H9 (cell line): ENCODE measurements around the gene LEFTY2. TPM values are rescaled to one million over a fixed set of nuclear protein-coding genes. Genes with fewer than 3 reads are reported as not detected.

Experiments
- DNase-seq: peaks from one replicate; pipeline ENCODE4 v3.0.0-alpha.2; 2017
- H2AFZ ChIP-seq: one replicate; pipeline ENCODE4 v1.6.1; 2013; ENCODE audit warnings: mild to moderate bottlenecking, low read length, control low read depth, moderate library complexity
- H2AK5ac ChIP-seq: 2 replicates; pipeline ENCODE4 v1.6.1; 2013; ENCODE audit warnings: low read length, control low read depth, mixed read lengths; ENCODE audit not compliant: insufficient read length
- H2BK120ac ChIP-seq: one replicate; pipeline ENCODE4 v1.6.1; 2013; ENCODE audit warnings: low read depth, mild to moderate bottlenecking, low read length, control low read depth, inconsistent platforms; ENCODE audit not compliant: poor library complexity, severe bottlenecking
- H2BK12ac ChIP-seq: 2 replicates; pipeline ENCODE4 v1.6.1; 2013; ENCODE audit warnings: low read length, control low read depth, mixed read lengths, low read depth; ENCODE audit not compliant: insufficient read length
- H2BK15ac ChIP-seq: 2 replicates; pipeline ENCODE4 v1.6.1; 2013; ENCODE audit warnings: low read depth, low read length, control low read depth
- H2BK20ac ChIP-seq: one replicate; pipeline ENCODE4 v1.6.1; 2013; ENCODE audit warnings: low read depth, mild to moderate bottlenecking, low read length, control low read depth, inconsistent platforms; ENCODE audit not compliant: poor library complexity, severe bottlenecking
- H2BK5ac ChIP-seq: 2 replicates; pipeline ENCODE4 v1.6.1; 2013; ENCODE audit warnings: low read length, control low read depth, mixed read lengths; ENCODE audit not compliant: insufficient read length
- H3K14ac ChIP-seq: 2 replicates; pipeline ENCODE4 v1.6.1; 2013; ENCODE audit warnings: low read length, control low read depth; ENCODE audit not compliant: insufficient read depth
- H3K18ac ChIP-seq: 2 replicates; pipeline ENCODE4 v1.6.1; 2013; ENCODE audit warnings: low read depth, mild to moderate bottlenecking, mixed read lengths, low read length, control low read depth; ENCODE audit not compliant: insufficient read length
- H3K23ac ChIP-seq: 2 replicates; pipeline ENCODE4 v1.6.1; 2013; ENCODE audit warnings: low read length, control low read depth, mixed read lengths, low read depth; ENCODE audit not compliant: insufficient read length
- H3K23me2 ChIP-seq: 2 replicates; pipeline ENCODE4 v1.6.1; 2013; ENCODE audit warnings: low read depth, mild to moderate bottlenecking, mixed read lengths, low read length, control low read depth; ENCODE audit not compliant: insufficient read length, poor library complexity, severe bottlenecking
- H3K27ac ChIP-seq: 2 replicates; pipeline ENCODE4 v1.5.1; 2013; ENCODE audit warnings: low read length, control low read depth, mixed read lengths, low read depth; ENCODE audit not compliant: insufficient read length
- H3K27me3 ChIP-seq: 2 replicates; pipeline ENCODE4 v1.6.1; 2013; ENCODE audit warnings: low read length, control low read depth, inconsistent platforms; ENCODE audit not compliant: insufficient read depth
- H3K4ac ChIP-seq: 2 replicates; pipeline ENCODE4 v1.6.1; 2013; ENCODE audit warnings: low read depth, mild to moderate bottlenecking, control low read depth, inconsistent platforms, low read length, moderate library complexity
- H3K4me1 ChIP-seq: 2 replicates; pipeline ENCODE4 v1.6.1; 2013; ENCODE audit warnings: low read length, control low read depth, inconsistent platforms; ENCODE audit not compliant: insufficient read depth
- H3K4me2 ChIP-seq: 2 replicates; pipeline ENCODE4 v1.6.1; 2013; ENCODE audit warnings: low read length, control low read depth, mixed read lengths; ENCODE audit not compliant: insufficient read length, insufficient read depth
- H3K56ac ChIP-seq: 2 replicates; pipeline ENCODE4 v1.6.1; 2013; ENCODE audit warnings: low read depth, mild to moderate bottlenecking, mixed read lengths, low read length, control low read depth; ENCODE audit not compliant: insufficient read length
- H3K79me1 ChIP-seq: 2 replicates; pipeline ENCODE4 v1.6.1; 2013; ENCODE audit warnings: low read depth, mild to moderate bottlenecking, moderate library complexity, low read length, control low read depth, inconsistent platforms; ENCODE audit not compliant: insufficient read depth, poor library complexity, severe bottlenecking
- H3K79me2 ChIP-seq: 2 replicates; pipeline ENCODE4 v1.6.1; 2013; ENCODE audit warnings: low read length, control low read depth, inconsistent platforms; ENCODE audit not compliant: insufficient read depth
- H3K9ac ChIP-seq: 2 replicates; pipeline ENCODE4 v1.6.1; 2013; ENCODE audit warnings: low read length, control low read depth, mixed read lengths; ENCODE audit not compliant: insufficient read length; ENCODE audit errors: extremely low read depth
- H3K9me3 ChIP-seq: one replicate; pipeline ENCODE4 v1.6.1; 2013; ENCODE audit warnings: low read depth, low read length, inconsistent platforms; ENCODE audit not compliant: control insufficient read depth
- H3T11ph ChIP-seq: one replicate; pipeline ENCODE4 v1.6.1; 2013; ENCODE audit warnings: mild to moderate bottlenecking, low read length, control low read depth, inconsistent platforms
- H4K20me1 ChIP-seq: one replicate; pipeline ENCODE4 v1.6.1; 2013; ENCODE audit not compliant: control insufficient read depth, insufficient read length, insufficient read depth
- H4K5ac ChIP-seq: 2 replicates; pipeline ENCODE4 v1.6.1; 2013; ENCODE audit warnings: low read depth, mild to moderate bottlenecking, mixed read lengths, low read length, control low read depth; ENCODE audit not compliant: insufficient read length
- H4K8ac ChIP-seq: replicated peaks from 2 replicates; pipeline ENCODE4 v1.6.1; 2013; ENCODE audit warnings: low read length, control low read depth, mixed read lengths, low read depth; ENCODE audit not compliant: insufficient read length
- H4K91ac ChIP-seq: 2 replicates; pipeline ENCODE4 v1.6.1; 2013; ENCODE audit warnings: low read depth, mild to moderate bottlenecking, moderate library complexity, mixed read lengths, low read length, control low read depth; ENCODE audit not compliant: insufficient read length
- H3K27ac Mint-ChIP-seq, 3 experiments: 2 replicates in 2 of 3; 3 replicates in 1 of 3; pipeline ENCODE4 v1.8.0; 2020 to 2021; ENCODE audit warnings: mixed read lengths in 3 of 3, mild to moderate bottlenecking in 1 of 3, moderate library complexity in 1 of 3
- H3K27me3 Mint-ChIP-seq: 2 replicates; pipeline ENCODE4 v1.8.0; 2021; ENCODE audit warnings: low read depth, mild to moderate bottlenecking, moderate library complexity, mixed read lengths
- H3K36me3 Mint-ChIP-seq, 3 experiments: 2 replicates in 2 of 3; 3 replicates in 1 of 3; pipeline ENCODE4 v1.8.0; 2020 to 2021; ENCODE audit warnings: low read depth in 3 of 3, mixed read lengths in 3 of 3; ENCODE audit not compliant: insufficient read depth in 1 of 3
- H3K4me1 Mint-ChIP-seq, 2 experiments: 2 replicates each; pipeline ENCODE4 v1.8.0; 2020; ENCODE audit warnings: mixed read lengths in 2 of 2
- H3K4me3 Mint-ChIP-seq, 2 experiments: 2 replicates in 1 of 2; 3 replicates in 1 of 2; pipeline ENCODE4 v1.8.0; 2020 to 2021; ENCODE audit warnings: mild to moderate bottlenecking in 2 of 2, mixed read lengths in 2 of 2, moderate library complexity in 1 of 2
- H3K9me3 Mint-ChIP-seq, 2 experiments: 2 replicates in 1 of 2; 3 replicates in 1 of 2; pipeline ENCODE4 v1.8.0; 2020; ENCODE audit warnings: mild to moderate bottlenecking in 2 of 2, mixed read lengths in 2 of 2, moderate library complexity in 1 of 2
- CTCF ChIP-seq: fragments of 200-600 bp; sonication (generic); conservative IDR thresholded peaks from 3 replicates; pipeline ENCODE4 v1.8.0; 2021; ENCODE audit warnings: antibody characterized with exemption, mild to moderate bottlenecking
- WGBS: extraction: QIAGEN DNeasy Blood & Tissue Kit; methylation state at CpG from one replicate; pipeline ENCODE4 v1.1.7; 2013; ENCODE audit warnings: missing lambda C conversion rate, low lambda C conversion rate, mixed read lengths; ENCODE audit not compliant: insufficient read length; ENCODE audit errors: extremely low coverage; 5-methylcytosine and 5-hydroxymethylcytosine counted together
- total RNA-seq: library from RNA; stranded (reverse); gene quantifications from 2 replicates; pipeline ENCODE4 v1.2.1, GENCODE V29; 2021

LEFTY2 gene
- total RNA-seq, 1 experiment from 2014 or later = 16.3 TPM

- Histone ChIP-seq H3K79me2 (no peaks in the 10 kb centered on the region), H2BK5ac (no peak overlapping the region), H3K9ac (no peak overlapping the region), H2BK12ac (peak overlapping the region; percentile 16), H3K27ac (no peak overlapping the region), H2AK5ac (peak overlapping the region; percentile 14), H4K91ac (peak overlapping the region; percentile 32), H2BK120ac (no peak overlapping the region), H3K4me2 (no peak overlapping the region), H3K56ac (no peak overlapping the region), H4K5ac (no peak overlapping the region), H3K4ac (no peak overlapping the region), H3K79me1 (no peaks in the 10 kb centered on the region), H3K4me1 (peaks cover 12% of the 10 kb centered on the region; the same call in 1 of the 2 replicates), H4K20me1 (no peaks in the 10 kb centered on the region), H3K23ac (no peak overlapping the region), H2AFZ (no peak overlapping the region), H3K9me3 (no peaks in the 10 kb centered on the region), H3K18ac (peak overlapping the region; percentile 27), H4K8ac (no peak overlapping the region), H3K14ac (no peak overlapping the region; the same call in 1 of the 2 replicates), H2BK15ac (no peak overlapping the region), H3K27me3 (no peaks in the 10 kb centered on the region), H2BK20ac (no peak overlapping the region), H3K23me2 (no peaks in the 10 kb centered on the region), H3T11ph (no peak overlapping the region)
- no peaks in the 10 kb centered on the region; a peak in 2 of 5 replicates for H3K9me3 Mint-ChIP-seq
- no peak for DNase-seq
- no CpG with 5 or more reads among the region's 19 CpGs for WGBS
- H3K27me3 Mint-ChIP-seq = peaks cover 4% of the 10 kb centered on the region
- H3K4me1 Mint-ChIP-seq = peaks cover 38 to 40% of the 10 kb centered on the region in 2 experiments
- TF ChIP-seq CTCF = no peak
- H3K27ac Mint-ChIP-seq = peak overlapping the region in 2 of 3 experiments; percentile 97 to 98; a peak in 5 of 7 replicates
- peak overlapping the region in 1 of 2 experiments; percentile 36; a peak in 2 of 5 replicates for H3K4me3 Mint-ChIP-seq
- no peaks in the 10 kb centered on the region; a peak in 1 of 7 replicates for H3K36me3 Mint-ChIP-seq
These were observed 43.2 kb downstream of the LEFTY2 start for GRCh38 chr1:225897595-225898514.
